Glutamatergic neuron (in vitro differentiated cells): ENCODE results near the gene ZNF469. TPM values are rescaled to one million over a fixed set of nuclear protein-coding genes. Genes with fewer than 3 reads are reported as not detected.

ENCODE experiments used
- DNase-seq: peaks from one replicate; pipeline ENCODE4 v3.0.0; 2022
- H3K27ac Mint-ChIP-seq: one replicate; pipeline ENCODE4 v1.8.0; 2020; ENCODE audit warnings: mild to moderate bottlenecking, mixed read lengths, inconsistent platforms; ENCODE audit not compliant: unreplicated experiment
- H3K27me3 Mint-ChIP-seq: one replicate; pipeline ENCODE4 v1.8.0; 2020; ENCODE audit warnings: mild to moderate bottlenecking, moderate library complexity, mixed read lengths, inconsistent platforms; ENCODE audit not compliant: unreplicated experiment
- H3K36me3 Mint-ChIP-seq: one replicate; pipeline ENCODE4 v1.8.0; 2020; ENCODE audit warnings: mild to moderate bottlenecking, mixed read lengths, inconsistent platforms; ENCODE audit not compliant: unreplicated experiment
- H3K4me1 Mint-ChIP-seq: one replicate; pipeline ENCODE4 v1.8.0; 2020; ENCODE audit warnings: mild to moderate bottlenecking, low read depth, mixed read lengths, inconsistent platforms; ENCODE audit not compliant: unreplicated experiment
- H3K4me3 Mint-ChIP-seq: one replicate; pipeline ENCODE4 v1.8.0; 2020; ENCODE audit warnings: mild to moderate bottlenecking, mixed read lengths, inconsistent platforms; ENCODE audit not compliant: unreplicated experiment
- H3K9me3 Mint-ChIP-seq: one replicate; pipeline ENCODE4 v1.8.0; 2020; ENCODE audit warnings: mild to moderate bottlenecking, moderate library complexity, mixed read lengths, inconsistent platforms; ENCODE audit not compliant: unreplicated experiment
- total RNA-seq: library from RNA; stranded (reverse); fragmentation: NEBNext Ultra II Directional; extraction: Animal tissue kit (Norgen Biotek cat#: 25700); gene quantifications from one replicate; pipeline ENCODE4 v1.2.1, GENCODE V29; 2021; ENCODE audit not compliant: unreplicated experiment
- TF ChIP-seq, protein P1 (sequence below): fragments of 200-600 bp; sonication (generic); IDR thresholded peaks from one replicate; pipeline ENCODE4 v1.5.0; 2021; ENCODE audit not compliant: partially characterized antibody, unreplicated experiment

Gene ZNF469
- total RNA-seq, 1 donor from 2014 or later = 0.56 TPM

DNA sequence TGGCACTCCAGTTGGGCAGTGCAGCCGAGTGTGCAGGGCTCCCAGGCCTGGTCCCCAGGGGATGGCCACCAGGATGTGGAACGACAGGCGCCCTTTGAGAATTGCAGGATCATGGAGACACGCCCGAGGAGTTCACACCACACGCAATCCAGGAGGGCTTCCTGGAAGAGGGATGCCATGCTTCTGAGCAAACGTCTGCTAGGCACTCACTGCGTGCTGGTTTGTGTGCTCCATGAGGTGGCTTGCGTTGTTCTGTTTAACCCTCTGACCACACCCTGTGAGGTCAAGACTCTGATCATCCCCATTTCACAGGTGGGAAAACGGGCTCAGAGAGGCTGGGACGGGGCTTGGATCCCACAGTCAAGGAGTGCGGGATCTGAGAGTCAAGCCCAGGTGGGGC lies 37.7 kb downstream of the ZNF469 start:
- H3K4me1 Mint-ChIP-seq = peaks cover 4% of the 10 kb centered on the region
- TF ChIP-seq, protein P1, sequence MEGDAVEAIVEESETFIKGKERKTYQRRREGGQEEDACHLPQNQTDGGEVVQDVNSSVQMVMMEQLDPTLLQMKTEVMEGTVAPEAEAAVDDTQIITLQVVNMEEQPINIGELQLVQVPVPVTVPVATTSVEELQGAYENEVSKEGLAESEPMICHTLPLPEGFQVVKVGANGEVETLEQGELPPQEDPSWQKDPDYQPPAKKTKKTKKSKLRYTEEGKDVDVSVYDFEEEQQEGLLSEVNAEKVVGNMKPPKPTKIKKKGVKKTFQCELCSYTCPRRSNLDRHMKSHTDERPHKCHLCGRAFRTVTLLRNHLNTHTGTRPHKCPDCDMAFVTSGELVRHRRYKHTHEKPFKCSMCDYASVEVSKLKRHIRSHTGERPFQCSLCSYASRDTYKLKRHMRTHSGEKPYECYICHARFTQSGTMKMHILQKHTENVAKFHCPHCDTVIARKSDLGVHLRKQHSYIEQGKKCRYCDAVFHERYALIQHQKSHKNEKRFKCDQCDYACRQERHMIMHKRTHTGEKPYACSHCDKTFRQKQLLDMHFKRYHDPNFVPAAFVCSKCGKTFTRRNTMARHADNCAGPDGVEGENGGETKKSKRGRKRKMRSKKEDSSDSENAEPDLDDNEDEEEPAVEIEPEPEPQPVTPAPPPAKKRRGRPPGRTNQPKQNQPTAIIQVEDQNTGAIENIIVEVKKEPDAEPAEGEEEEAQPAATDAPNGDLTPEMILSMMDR = no peak
- H3K4me3 Mint-ChIP-seq = no peak overlapping the region
- H3K27ac Mint-ChIP-seq = no peak overlapping the region
- H3K27me3 Mint-ChIP-seq = peaks cover 7% of the 10 kb centered on the region
- no peaks in the 10 kb centered on the region for H3K36me3 Mint-ChIP-seq
- DNase-seq = no peak
- peaks cover 3% of the 10 kb centered on the region for H3K9me3 Mint-ChIP-seq

- H3K36me3 Mint-ChIP-seq = no peaks in the 10 kb centered on the region
- no peak overlapping the region for H3K4me3 Mint-ChIP-seq
- peaks cover 3% of the 10 kb centered on the region for H3K9me3 Mint-ChIP-seq
- peaks cover 4% of the 10 kb centered on the region for H3K4me1 Mint-ChIP-seq
- TF ChIP-seq, protein P1 = no peak
- DNase-seq = no peak
- no peak overlapping the region for H3K27ac Mint-ChIP-seq
- H3K27me3 Mint-ChIP-seq = peaks cover 7% of the 10 kb centered on the region
These were observed 38.5 kb downstream of the ZNF469 start for GRCh38 chr16:88421301-88421700.

DNA sequence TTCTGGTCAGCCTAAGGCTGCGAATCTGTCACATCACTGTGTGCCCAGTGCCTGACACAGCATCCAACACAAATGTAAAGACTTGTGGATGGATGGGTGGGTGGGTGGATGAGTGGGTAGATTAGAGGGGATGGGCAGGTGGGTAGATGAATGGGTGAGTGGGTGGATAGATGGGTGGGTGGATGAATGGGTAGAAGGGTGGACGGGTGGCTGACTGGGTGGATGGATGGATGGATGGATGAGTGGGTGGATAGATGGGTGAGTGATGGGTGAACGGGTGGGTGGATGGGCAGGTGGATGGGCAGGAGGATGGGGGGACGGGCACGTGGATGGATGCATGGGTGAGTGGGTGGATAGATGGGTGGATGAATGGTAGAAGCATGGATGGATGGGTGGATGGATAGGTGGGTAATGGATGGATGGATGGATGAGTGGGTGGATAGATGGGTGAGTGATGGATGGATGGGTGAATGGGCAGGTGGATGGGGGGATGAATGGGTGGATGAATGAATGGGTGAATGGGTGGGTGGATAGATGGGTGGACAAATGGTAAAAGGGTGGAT lies 39.2 kb downstream of the ZNF469 start:
- no peaks in the 10 kb centered on the region for H3K36me3 Mint-ChIP-seq
- H3K4me3 Mint-ChIP-seq = no peak overlapping the region
- H3K27me3 Mint-ChIP-seq = peaks cover 7% of the 10 kb centered on the region
- peaks cover 3% of the 10 kb centered on the region for H3K9me3 Mint-ChIP-seq
- no peak for DNase-seq
- peaks cover 4% of the 10 kb centered on the region for H3K4me1 Mint-ChIP-seq
- no peak overlapping the region for H3K27ac Mint-ChIP-seq
- TF ChIP-seq, protein P1 = no peak

DNA sequence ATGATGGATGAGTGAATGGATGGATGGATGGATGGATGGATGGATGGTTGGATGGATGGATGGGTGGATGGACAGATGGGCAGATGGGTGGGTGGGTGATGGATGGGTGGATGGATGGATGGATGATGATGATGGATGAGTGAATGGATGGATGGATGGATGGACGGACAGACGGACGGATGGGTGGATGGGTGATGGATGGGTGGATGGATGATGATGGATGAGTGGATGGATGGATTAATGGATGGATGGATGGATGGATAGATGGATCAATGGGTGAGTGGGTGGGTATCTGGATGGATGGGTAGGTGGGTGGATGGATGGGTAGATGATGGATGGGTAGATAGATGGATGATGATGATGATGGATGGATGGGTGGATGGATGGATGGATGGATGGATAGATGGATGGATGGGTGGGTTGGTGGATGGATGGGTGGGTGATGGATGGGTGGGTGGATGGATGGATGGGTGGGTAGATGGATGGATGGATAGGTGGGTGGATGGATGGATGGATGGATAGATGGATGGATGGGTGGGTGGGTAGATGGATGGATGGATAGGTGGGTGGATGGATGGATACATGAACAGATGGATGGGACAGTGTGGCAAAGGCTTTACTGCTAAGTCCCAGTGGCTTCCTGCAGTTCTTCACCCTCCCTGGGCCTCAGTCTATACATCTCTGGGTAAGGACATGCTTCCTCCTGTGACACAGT lies 40.1 kb downstream of the ZNF469 start:
- Mint-ChIP-seq H3K27me3 (peaks cover 7% of the 10 kb centered on the region), H3K27ac (no peak overlapping the region), H3K36me3 (no peaks in the 10 kb centered on the region), H3K4me3 (no peak overlapping the region), H3K4me1 (peaks cover 4% of the 10 kb centered on the region), H3K9me3 (peaks cover 3% of the 10 kb centered on the region)
- DNase-seq = no peak
- TF ChIP-seq, protein P1 = no peak

GRCh38 chr16:88423448-88423850 lies 40.7 kb downstream of the ZNF469 start:
- H3K9me3 Mint-ChIP-seq = peaks cover 3% of the 10 kb centered on the region
- no peak for DNase-seq
- H3K4me3 Mint-ChIP-seq = no peak overlapping the region
- H3K27ac Mint-ChIP-seq = no peak overlapping the region
- peaks cover 4% of the 10 kb centered on the region for H3K4me1 Mint-ChIP-seq
- TF ChIP-seq, protein P1 = no peak
- peaks cover 7% of the 10 kb centered on the region for H3K27me3 Mint-ChIP-seq
- H3K36me3 Mint-ChIP-seq = no peaks in the 10 kb centered on the region
